Adrenal gland (tissue), 5 donors: Measurements from ENCODE around the gene MAT2A.

Source experiments
- POLR2A ChIP-seq, 2 donors: fragments of 450-650 bp; IDR thresholded peaks; one replicate each; pipeline ENCODE4 v1.6.1; 2017; ENCODE audit warnings: antibody characterized with exemption in 2 of 2, mild to moderate bottlenecking in 2 of 2, moderate library complexity in 1 of 2
- TF ChIP-seq, protein P1 (sequence below), 6 experiments: fragments of 450-650 bp in 4 of 6; fragments of 200-600 bp in 2 of 6; sonication (generic) in 1 of 6; IDR thresholded peaks; 1 replicate in 5 of 6; 2 replicates in 1 of 6; pipeline versions ENCODE4 v1.5.1 to v1.8.0; 2016 to 2021; ENCODE audit warnings: antibody characterized with exemption in 6 of 6, mild to moderate bottlenecking in 2 of 6, moderate library complexity in 1 of 6
- donor health status: DM: no; HTN: no; CAD: no.

GRCh38 chr2:85531589-85531988 is 7.4 kb upstream of the MAT2A start:
- no peak for TF ChIP-seq POLR2A (IDR thresholded peaks at IDR 0.05)
- TF ChIP-seq, protein P1, sequence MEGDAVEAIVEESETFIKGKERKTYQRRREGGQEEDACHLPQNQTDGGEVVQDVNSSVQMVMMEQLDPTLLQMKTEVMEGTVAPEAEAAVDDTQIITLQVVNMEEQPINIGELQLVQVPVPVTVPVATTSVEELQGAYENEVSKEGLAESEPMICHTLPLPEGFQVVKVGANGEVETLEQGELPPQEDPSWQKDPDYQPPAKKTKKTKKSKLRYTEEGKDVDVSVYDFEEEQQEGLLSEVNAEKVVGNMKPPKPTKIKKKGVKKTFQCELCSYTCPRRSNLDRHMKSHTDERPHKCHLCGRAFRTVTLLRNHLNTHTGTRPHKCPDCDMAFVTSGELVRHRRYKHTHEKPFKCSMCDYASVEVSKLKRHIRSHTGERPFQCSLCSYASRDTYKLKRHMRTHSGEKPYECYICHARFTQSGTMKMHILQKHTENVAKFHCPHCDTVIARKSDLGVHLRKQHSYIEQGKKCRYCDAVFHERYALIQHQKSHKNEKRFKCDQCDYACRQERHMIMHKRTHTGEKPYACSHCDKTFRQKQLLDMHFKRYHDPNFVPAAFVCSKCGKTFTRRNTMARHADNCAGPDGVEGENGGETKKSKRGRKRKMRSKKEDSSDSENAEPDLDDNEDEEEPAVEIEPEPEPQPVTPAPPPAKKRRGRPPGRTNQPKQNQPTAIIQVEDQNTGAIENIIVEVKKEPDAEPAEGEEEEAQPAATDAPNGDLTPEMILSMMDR (IDR thresholded peaks at IDR 0.05): no peak
